Subcutaneous abdominal adipose tissue (tissue), 5 donors: Measurements from ENCODE around the gene HSP90B1.

Source experiments
- H3K27ac ChIP-seq: one replicate; pipeline ENCODE4 v1.7.0; 2013; ENCODE audit warnings: low read depth, mild to moderate bottlenecking, inconsistent platforms, low read length, moderate library complexity
- H3K27me3 ChIP-seq, 5 donors: one replicate each; pipeline ENCODE4 v1.7.0; 2013; ENCODE audit warnings: low read length in 5 of 5, inconsistent platforms in 1 of 5; ENCODE audit not compliant: control insufficient read depth in 5 of 5, insufficient read depth in 4 of 5
- H3K36me3 ChIP-seq, 5 donors: one replicate each; pipeline ENCODE4 v1.7.0; 2013; ENCODE audit warnings: low read length in 5 of 5; ENCODE audit not compliant: control insufficient read depth in 5 of 5, insufficient read depth in 5 of 5
- H3K4me1 ChIP-seq, 5 donors: one replicate each; pipeline ENCODE4 v1.7.0; 2013; ENCODE audit warnings: low read length in 5 of 5, mild to moderate bottlenecking in 3 of 5, moderate library complexity in 1 of 5; ENCODE audit not compliant: control insufficient read depth in 5 of 5, insufficient read depth in 5 of 5
- H3K4me3 ChIP-seq, 5 donors: one replicate each; pipeline ENCODE4 v1.7.0; 2013; ENCODE audit warnings: low read length in 5 of 5, low read depth in 1 of 5
- H3K9ac ChIP-seq, 5 donors: one replicate each; pipeline ENCODE4 v1.7.0; 2013; ENCODE audit warnings: low read length in 5 of 5, mild to moderate bottlenecking in 4 of 5, moderate library complexity in 3 of 5
- H3K9me3 ChIP-seq, 5 donors: one replicate each; pipeline ENCODE4 v1.7.0; 2013; ENCODE audit warnings: low read length in 5 of 5; ENCODE audit not compliant: control insufficient read depth in 5 of 5
- donor health status: healthy.
- donor health status: healthy.
- donor health status: healthy.
- donor health status: healthy.
- donor health status: healthy.

HSP90B1 gene

GRCh38 chr12:103903993-103904392 is 26.2 kb upstream of the HSP90B1 start:
- no peaks in the 10 kb centered on the region for H3K27me3 ChIP-seq
- no peak overlapping the region for H3K4me3 ChIP-seq
- no peaks in the 10 kb centered on the region for H3K4me1 ChIP-seq
- peaks cover 0 to 3% (median 0%) of the 10 kb centered on the region in 5 donors for H3K9me3 ChIP-seq
- H3K36me3 ChIP-seq, result no peaks in the 10 kb centered on the region
- H3K27ac ChIP-seq, result no peak overlapping the region
- H3K9ac ChIP-seq, result no peak overlapping the region

- Histone ChIP-seq H3K27ac (no peak overlapping the region), H3K9me3 (peaks cover 0 to 3% (median 0%) of the 10 kb centered on the region in 5 donors), H3K27me3 (no peaks in the 10 kb centered on the region), H3K36me3 (no peaks in the 10 kb centered on the region), H3K9ac (no peak overlapping the region), H3K4me3 (no peak overlapping the region), H3K4me1 (no peaks in the 10 kb centered on the region)
Observed at GRCh38 chr12:103905730-103906349, 24.4 kb upstream of the HSP90B1 start.

GRCh38 chr12:103908246-103908541 is 22.0 kb upstream of the HSP90B1 start:
- Histone ChIP-seq H3K9me3 (peaks cover 0 to 3% (median 0%) of the 10 kb centered on the region in 5 donors), H3K36me3 (no peaks in the 10 kb centered on the region)

GRCh38 chr12:103908877-103909276 is 21.3 kb upstream of the HSP90B1 start:
- Histone ChIP-seq H3K9ac (no peak overlapping the region), H3K27ac (no peak overlapping the region), H3K9me3 (peaks cover 0 to 3% (median 0%) of the 10 kb centered on the region in 5 donors), H3K36me3 (no peaks in the 10 kb centered on the region), H3K4me1 (no peaks in the 10 kb centered on the region), H3K27me3 (no peaks in the 10 kb centered on the region), H3K4me3 (no peak overlapping the region)

More at GRCh38 chr12:103908246-103908541, 22.0 kb upstream of the HSP90B1 start:
- H3K27ac ChIP-seq, result no peak overlapping the region
- no peak overlapping the region for H3K9ac ChIP-seq
- no peak overlapping the region for H3K4me3 ChIP-seq
- no peaks in the 10 kb centered on the region for H3K27me3 ChIP-seq
- no peaks in the 10 kb centered on the region for H3K4me1 ChIP-seq

- Histone ChIP-seq H3K36me3 (no peaks in the 10 kb centered on the region), H3K9me3 (peaks cover 0 to 3% (median 0%) of the 10 kb centered on the region in 5 donors)
Observed at GRCh38 chr12:103909811-103910210, 20.4 kb upstream of the HSP90B1 start.

GRCh38 chr12:103912069-103912468 is 18.1 kb upstream of the HSP90B1 start:
- Histone ChIP-seq H3K36me3 (no peaks in the 10 kb centered on the region), H3K4me1 (no peaks in the 10 kb centered on the region), H3K27me3 (no peaks in the 10 kb centered on the region), H3K9ac (no peak overlapping the region), H3K4me3 (no peak overlapping the region), H3K27ac (no peak overlapping the region), H3K9me3 (no peaks in the 10 kb centered on the region)

More at GRCh38 chr12:103909811-103910210, 20.4 kb upstream of the HSP90B1 start:
- no peak overlapping the region for H3K27ac ChIP-seq
- no peak overlapping the region for H3K9ac ChIP-seq
- H3K4me1 ChIP-seq, result no peaks in the 10 kb centered on the region
- H3K27me3 ChIP-seq, result no peaks in the 10 kb centered on the region
- H3K4me3 ChIP-seq, result no peak overlapping the region

GRCh38 chr12:103913100-103913499 is 17.1 kb upstream of the HSP90B1 start:
- H3K27ac ChIP-seq, result no peak overlapping the region

DNA sequence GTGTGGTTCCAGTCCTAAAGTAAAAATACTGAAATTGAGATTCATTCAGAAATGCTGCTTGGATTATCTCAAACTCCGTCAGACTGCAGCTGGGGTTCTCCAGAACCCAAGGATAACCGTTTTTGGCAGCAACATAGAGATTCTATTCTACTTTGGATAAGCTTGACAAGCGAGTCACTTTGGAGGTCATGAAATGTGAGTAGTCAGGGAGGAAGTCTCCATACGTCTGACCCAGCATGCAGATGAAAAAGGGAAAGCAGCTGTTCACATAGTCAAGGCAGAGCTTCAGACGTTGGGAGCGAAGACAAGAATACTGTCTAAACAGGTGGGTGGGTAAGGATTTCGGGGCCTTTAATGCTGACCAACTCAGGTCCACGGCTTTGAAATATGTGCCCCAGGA is 14.9 kb upstream of the HSP90B1 start:
- Histone ChIP-seq H3K4me1 (no peaks in the 10 kb centered on the region), H3K27ac (no peak overlapping the region), H3K36me3 (no peaks in the 10 kb centered on the region), H3K4me3 (no peak overlapping the region), H3K27me3 (no peaks in the 10 kb centered on the region), H3K9me3 (peaks cover 0 to 5% (median 0%) of the 10 kb centered on the region in 5 donors), H3K9ac (no peak overlapping the region)

More at GRCh38 chr12:103913100-103913499, 17.1 kb upstream of the HSP90B1 start:
- Histone ChIP-seq H3K4me3 (no peak overlapping the region), H3K9ac (no peak overlapping the region), H3K4me1 (no peaks in the 10 kb centered on the region), H3K9me3 (peaks cover 0 to 5% (median 0%) of the 10 kb centered on the region in 5 donors), H3K27me3 (no peaks in the 10 kb centered on the region), H3K36me3 (no peaks in the 10 kb centered on the region)

GRCh38 chr12:103917873-103918272 is 12.3 kb upstream of the HSP90B1 start:
- Histone ChIP-seq H3K4me1 (no peaks in the 10 kb centered on the region), H3K4me3 (no peak overlapping the region), H3K27ac (no peak overlapping the region), H3K9me3 (peaks cover 0 to 5% (median 0%) of the 10 kb centered on the region in 5 donors), H3K9ac (no peak overlapping the region), H3K27me3 (no peaks in the 10 kb centered on the region), H3K36me3 (no peaks in the 10 kb centered on the region)

DNA sequence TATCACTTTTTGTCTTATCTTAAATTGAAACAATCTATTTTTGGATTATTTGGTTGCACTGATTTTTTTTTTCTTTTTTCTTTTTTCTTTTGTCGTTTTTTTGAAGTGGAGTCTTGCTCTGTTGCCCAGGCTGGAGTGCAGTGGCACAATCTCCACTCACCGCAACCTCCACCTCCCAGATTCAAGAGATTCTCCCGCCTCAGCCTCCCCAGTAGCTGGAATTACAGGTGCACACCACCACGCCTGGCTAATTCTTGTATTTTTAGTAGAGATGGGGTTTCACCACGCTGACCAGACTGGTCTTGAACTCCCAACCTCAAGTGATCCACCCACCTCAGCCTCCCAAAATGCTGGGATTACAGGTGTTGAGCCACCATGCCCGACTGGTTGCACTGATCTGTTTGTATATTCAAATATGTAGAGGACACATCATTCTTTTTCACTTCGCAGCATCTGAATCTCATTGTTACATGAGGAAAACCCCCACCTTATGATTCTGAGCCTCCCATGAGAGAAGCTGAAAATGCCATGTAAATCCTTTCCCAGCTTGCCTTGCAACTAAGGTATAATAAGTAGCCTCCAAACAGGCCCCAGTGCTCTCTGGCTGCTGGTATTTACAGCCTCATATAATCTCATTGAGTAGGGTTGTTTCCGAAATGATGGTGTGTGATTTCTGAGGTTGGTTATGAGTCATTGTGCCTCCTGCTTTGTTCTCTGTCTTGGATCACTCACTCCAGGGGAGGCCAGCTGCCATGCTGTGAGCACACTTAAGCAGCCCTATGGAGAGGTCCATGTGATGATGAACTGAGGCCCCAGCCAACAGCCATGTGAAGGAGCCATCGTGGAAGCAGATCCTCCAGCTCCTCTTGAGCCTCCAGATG is 5.2 kb upstream of the HSP90B1 start:
- H3K9ac ChIP-seq, result no peak overlapping the region
- H3K36me3 ChIP-seq, result no peaks in the 10 kb centered on the region
- no peaks in the 10 kb centered on the region for H3K27me3 ChIP-seq
- no peaks in the 10 kb centered on the region for H3K9me3 ChIP-seq
- no peak overlapping the region for H3K4me3 ChIP-seq
- peaks cover 4 to 19% (median 16%) of the 10 kb centered on the region in 5 donors for H3K4me1 ChIP-seq
- no peak overlapping the region for H3K27ac ChIP-seq
